Measurements from ENCODE around the gene MYLK3.

MYLK3 gene

DNA sequence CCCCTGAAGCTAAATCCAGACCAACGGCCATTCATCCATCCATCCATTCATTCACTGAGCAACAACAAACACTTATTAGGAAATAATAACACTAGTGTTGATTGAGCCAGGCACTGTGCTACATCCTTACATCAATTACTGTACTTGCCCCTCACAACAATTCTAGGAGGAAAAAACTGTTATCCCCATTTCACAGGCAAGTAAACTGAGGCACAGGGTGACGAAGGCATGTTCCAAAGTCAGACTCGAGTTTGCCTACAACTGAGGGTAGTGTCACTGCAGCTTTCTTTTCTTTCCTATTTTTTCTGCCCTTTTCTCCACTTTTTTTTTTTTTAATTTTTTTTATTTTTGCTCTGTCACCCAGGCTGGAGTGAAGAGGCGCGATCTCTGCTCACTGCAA lies 11.2 kb upstream of the MYLK3 start:
- TF ChIP-seq CTCF (IDR thresholded peaks at IDR 0.05; ENCODE audit: low read depth, low read length) = no peak
- DNase-seq (ENCODE audit: extremely low read depth, low read depth) = no peak

DNA sequence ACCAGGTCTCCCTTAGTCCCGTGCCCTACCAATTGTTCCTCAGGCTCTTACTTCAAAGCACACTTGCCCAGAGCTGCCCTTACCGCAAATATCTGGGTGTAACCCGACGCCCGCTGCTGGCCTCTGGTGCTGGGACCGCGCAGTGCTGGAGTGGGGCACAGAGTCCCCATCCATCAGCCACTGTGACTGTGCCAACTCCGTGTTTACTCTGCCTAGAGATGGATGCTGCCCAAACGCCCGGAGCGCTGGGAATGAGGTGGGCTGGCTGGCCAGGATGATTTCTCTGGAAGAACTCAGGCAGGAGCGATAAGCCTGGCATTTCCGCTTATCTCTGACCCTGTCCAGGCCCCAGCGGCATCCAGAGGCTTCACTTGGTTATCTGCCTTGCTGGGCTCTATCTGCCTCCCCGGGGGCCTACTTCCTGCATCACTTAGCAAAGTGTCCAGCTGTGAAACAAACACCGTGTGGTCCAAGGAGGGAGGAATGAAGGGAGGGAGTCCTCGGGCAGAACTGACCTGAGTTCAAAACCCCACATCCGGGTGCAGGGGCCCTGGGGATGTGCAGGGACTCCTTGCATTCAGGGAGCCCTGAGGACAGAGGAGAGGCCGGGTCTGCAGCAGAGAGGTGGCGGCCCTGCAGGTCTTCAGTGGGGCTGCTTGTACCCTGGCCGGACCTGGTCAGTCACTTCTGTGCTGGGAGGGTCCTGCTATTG lies 9.4 kb upstream of the MYLK3 start:
- no peak for TF ChIP-seq CTCF (IDR thresholded peaks at IDR 0.05; ENCODE audit: low read depth, low read length)
- no peak for DNase-seq (ENCODE audit: extremely low read depth, low read depth)

DNA sequence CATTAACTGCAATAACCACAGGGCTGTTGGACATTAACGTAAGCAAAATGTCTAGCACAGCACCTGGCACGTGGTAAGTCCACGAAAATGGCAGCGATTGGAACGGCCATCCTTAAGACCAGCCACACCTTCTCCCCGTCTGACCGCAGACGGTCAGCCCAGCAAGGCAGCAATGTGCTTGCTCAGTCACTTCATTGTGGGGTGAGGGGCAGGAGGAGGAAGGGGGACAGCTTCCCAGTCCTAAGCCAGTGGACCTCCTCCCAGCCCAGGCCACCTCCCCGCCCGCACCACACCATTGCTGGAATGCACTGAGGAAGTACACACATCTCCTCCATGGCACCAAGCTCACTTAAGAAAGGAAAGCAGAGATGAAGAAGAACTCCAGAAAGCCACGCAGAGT lies 8.6 kb upstream of the MYLK3 start:
- TF ChIP-seq CTCF (IDR thresholded peaks at IDR 0.05; ENCODE audit: low read depth, low read length) = no peak
- no peak for DNase-seq (ENCODE audit: extremely low read depth, low read depth)

DNA sequence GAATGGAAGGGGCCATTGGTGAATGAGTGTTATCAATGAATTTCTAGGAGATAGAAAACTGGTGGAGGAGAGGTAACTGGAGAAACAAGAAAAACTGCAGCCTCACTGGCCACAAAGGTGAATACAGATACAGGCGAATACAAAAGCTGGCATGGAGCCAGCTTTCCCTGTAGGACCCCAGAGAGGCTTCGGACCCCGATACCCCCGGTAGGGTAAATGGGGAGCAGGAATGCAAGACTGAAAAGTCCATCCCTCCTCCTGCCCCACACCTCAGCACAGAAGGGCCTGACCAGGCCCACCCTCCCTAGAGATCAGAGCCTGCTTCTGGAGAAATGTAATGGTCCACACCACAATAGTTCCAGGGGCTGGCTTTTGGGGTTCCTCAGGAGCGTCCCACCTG lies 4.9 kb upstream of the MYLK3 start:
- DNase-seq (ENCODE audit: extremely low read depth, low read depth) = no peak
- TF ChIP-seq CTCF (IDR thresholded peaks at IDR 0.05; ENCODE audit: low read depth, low read length) = no peak

DNA sequence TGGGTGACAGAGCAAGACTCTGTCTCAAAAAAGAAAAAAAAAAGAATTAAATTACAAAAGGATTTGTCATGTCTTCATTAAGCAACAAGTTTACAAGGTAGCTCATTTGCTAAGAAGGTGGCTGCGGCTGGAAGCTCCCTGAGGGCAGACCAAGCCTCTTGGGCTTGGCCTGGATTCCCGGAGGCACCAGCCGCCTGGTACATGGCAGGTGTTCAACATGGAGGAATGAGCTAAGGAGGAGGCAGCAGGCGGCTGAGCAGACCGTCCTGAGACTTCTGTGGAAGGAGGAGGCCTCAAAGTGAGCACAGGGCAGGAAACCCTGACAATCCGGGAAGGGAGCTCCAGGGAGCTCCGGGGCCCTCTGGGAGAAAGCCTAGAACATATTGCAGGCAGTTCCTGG lies 3.2 kb upstream of the MYLK3 start:
- no peak for DNase-seq (ENCODE audit: extremely low read depth, low read depth)
- TF ChIP-seq CTCF (IDR thresholded peaks at IDR 0.05; ENCODE audit: low read depth, low read length) = no peak

DNA sequence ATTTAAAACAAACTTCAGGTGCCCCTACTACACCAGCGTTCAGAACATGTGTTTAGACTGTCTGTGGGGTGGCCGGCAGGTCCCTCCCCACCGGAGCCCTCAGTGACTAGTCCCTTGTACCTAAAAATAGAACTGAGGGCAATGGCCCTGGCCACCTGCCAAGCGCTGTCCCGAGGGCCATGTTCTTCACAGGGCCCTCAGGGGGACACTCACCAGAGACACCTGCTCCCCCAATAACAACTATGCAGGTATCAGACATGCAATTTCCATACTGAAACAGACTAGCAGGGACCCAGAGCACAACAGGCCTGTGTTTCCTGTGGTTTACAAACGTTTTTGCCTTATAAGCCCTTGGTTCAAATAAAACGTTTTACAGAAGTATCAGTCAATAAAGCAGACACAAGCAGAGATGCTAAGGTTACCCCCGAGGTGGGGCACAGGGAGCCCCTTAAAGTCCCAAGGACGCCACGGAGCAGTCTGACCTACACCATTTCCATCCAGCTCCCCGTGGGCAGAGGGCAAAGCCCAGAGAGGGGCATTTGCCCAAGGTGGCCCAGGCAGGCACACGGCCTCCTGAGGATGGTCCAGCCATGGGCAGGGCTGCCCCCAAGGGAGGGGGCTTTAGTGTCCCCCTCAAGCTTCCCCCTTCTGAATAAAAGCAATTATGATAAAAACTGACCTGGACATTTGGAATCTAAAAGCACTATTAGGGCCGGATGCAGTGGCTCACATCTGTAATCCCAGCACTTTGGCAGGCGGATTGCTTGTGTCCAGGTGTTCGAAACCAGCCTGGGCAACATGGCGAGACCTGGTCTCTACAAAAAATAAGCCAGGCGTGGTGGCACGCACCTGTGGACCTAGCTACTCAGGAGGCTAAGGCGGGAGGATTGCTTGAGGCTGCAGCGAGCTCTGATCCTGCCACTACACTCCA lies 896 bp upstream of the MYLK3 start:
- DNase-seq (ENCODE audit: extremely low read depth, low read depth) = no peak
- no peak for TF ChIP-seq CTCF (IDR thresholded peaks at IDR 0.05; ENCODE audit: low read depth, low read length)

Measured in AG09319 (cell line).